Body of pancreas (tissue), 4 donors: Measurements from ENCODE around the gene TCP11L1. TPM values are rescaled to one million over a fixed set of nuclear protein-coding genes. Genes with fewer than 3 reads are reported as not detected.

Experiments used
- ATAC-seq: fragments of 150-250 bp; one replicate; pipeline ENCODE4 v1.9.1; 2016
- DNase-seq, 4 donors: peaks; one replicate each; pipeline ENCODE4 v3.0.0-alpha.2; 2019
- H3K27ac ChIP-seq, 4 donors: fragments of 200-600 bp; sonication (generic); 1 replicate in 3 of 4; 2 replicates in 1 of 4; pipeline versions ENCODE4 v1.5.1 to v1.6.1; 2016 to 2019; ENCODE audit warnings: mild to moderate bottlenecking in 1 of 4, mixed read lengths in 1 of 4, moderate library complexity in 1 of 4
- H3K27me3 ChIP-seq, 2 donors: fragments of 200-600 bp; sonication (generic); one replicate each; pipeline ENCODE4 v1.6.0; 2016; ENCODE audit warnings: mild to moderate bottlenecking in 1 of 2
- H3K36me3 ChIP-seq, 2 donors: fragments of 200-600 bp; sonication (generic); replicated peaks in 1 of 2; 2 replicates each; pipeline ENCODE4 v1.5.1; 2016; ENCODE audit warnings: low read depth in 2 of 2; ENCODE audit not compliant: insufficient read depth in 1 of 2
- H3K4me1 ChIP-seq: fragments of 200-600 bp; sonication (generic); one replicate; pipeline ENCODE4 v1.6.0; 2016
- H3K4me3 ChIP-seq, 2 donors: fragments of 200-600 bp; sonication (generic); 1 replicate in 1 of 2; 2 replicates in 1 of 2; pipeline ENCODE4 v1.5.1; 2016 to 2019
- H3K9me3 ChIP-seq, 3 donors: fragments of 200-600 bp; sonication (generic); 1 replicate in 2 of 3; 2 replicates in 1 of 3; pipeline ENCODE4 v1.5.1; 2016
- POLR2A ChIP-seq, 3 donors: fragments of 450-650 bp; IDR thresholded peaks; one replicate each; pipeline ENCODE4 v1.6.1; 2016; ENCODE audit warnings: antibody characterized with exemption in 3 of 3, mild to moderate bottlenecking in 2 of 3
- WGBS, 2 donors: methylation state at CpG; one replicate each; pipeline ENCODE4 v1.1.5; 2017; 5-methylcytosine and 5-hydroxymethylcytosine counted together
- intact Hi-C: fragments of 100-400 bp; cut with DNase I; formaldehyde crosslinking; loops from one replicate; pipeline ENCODE4 v1.15.1; 2023
- total RNA-seq, 2 donors: library from RNA; depleted of rRNA; stranded (reverse); fragments of >200 nt; gene quantifications; one replicate each; pipeline ENCODE4 v1.1.0, GENCODE V29; 2016
- TF ChIP-seq, protein P1 (sequence below), 7 experiments: fragments of 450-650 bp in 4 of 7; fragments of 200-600 bp in 3 of 7; sonication (generic) in 3 of 7; IDR thresholded peaks; one replicate each; pipeline ENCODE4 v1.5.1; 2016 to 2019; ENCODE audit warnings: antibody characterized with exemption in 7 of 7

TCP11L1 gene
- total RNA-seq, 2 donors from 2014 or later = 26.5 to 41.5 TPM

DNA sequence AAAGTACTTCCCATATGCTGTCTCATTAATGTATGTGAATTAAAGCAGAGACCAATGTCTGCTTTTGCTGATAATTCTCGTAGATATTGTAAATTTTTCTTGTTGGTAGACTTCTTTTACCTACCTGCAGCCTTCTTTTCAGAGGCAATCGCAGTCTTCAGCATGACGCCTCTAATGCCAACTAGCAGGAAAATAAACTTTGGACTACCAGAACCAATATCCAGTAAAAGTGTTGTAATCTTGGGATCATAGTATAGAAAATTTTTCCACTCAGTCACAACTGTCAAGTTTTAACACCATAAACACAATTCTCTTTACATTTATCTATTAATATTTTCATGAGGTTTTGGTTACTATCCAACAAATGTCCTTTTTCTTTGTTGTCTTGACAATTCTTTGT is 21.4 kb upstream of the TCP11L1 start:
- H3K27me3 ChIP-seq = no peaks in the 10 kb centered on the region
- no peak for TF ChIP-seq POLR2A (IDR thresholded peaks at IDR 0.05)
- TF ChIP-seq, protein P1, sequence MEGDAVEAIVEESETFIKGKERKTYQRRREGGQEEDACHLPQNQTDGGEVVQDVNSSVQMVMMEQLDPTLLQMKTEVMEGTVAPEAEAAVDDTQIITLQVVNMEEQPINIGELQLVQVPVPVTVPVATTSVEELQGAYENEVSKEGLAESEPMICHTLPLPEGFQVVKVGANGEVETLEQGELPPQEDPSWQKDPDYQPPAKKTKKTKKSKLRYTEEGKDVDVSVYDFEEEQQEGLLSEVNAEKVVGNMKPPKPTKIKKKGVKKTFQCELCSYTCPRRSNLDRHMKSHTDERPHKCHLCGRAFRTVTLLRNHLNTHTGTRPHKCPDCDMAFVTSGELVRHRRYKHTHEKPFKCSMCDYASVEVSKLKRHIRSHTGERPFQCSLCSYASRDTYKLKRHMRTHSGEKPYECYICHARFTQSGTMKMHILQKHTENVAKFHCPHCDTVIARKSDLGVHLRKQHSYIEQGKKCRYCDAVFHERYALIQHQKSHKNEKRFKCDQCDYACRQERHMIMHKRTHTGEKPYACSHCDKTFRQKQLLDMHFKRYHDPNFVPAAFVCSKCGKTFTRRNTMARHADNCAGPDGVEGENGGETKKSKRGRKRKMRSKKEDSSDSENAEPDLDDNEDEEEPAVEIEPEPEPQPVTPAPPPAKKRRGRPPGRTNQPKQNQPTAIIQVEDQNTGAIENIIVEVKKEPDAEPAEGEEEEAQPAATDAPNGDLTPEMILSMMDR (IDR thresholded peaks at IDR 0.05) = no peak
- WGBS, 2 donors = 33% methylated on average over 3 of the region's 3 CpGs
- H3K9me3 ChIP-seq = no peaks in the 10 kb centered on the region
- no peak for DNase-seq
- peak overlapping the region in 1 of 4 donors; percentile 33 for H3K27ac ChIP-seq
- intact Hi-C loops = no loop called here
- H3K36me3 ChIP-seq = no peaks in the 10 kb centered on the region
- no peak for ATAC-seq
- H3K4me1 ChIP-seq = peaks cover 31% of the 10 kb centered on the region
- H3K4me3 ChIP-seq = no peak overlapping the region

DNA sequence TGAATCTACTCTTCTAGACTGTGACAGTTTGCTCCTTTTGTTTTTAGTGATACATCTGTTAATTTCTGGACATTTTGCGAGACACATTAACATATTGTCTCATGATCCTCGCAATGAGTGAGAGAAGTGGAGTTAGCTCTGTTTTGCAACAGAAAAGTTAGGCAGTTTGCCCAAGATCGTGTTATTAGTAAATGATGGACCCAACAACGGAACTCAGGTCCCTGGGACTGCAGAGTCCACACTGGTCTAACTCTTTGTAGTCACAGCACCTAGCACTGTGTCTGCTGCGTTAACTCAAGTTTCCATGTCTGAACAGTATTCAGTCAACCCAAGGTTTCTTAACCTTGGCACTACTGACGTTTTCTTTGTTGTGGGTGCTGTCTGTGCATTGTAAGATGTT is 20.5 kb upstream of the TCP11L1 start:
- H3K36me3 ChIP-seq = no peaks in the 10 kb centered on the region
- WGBS, 2 donors = 74 to 75% methylated on average over 6 of the region's 6 CpGs
- intact Hi-C loops = no loop called here
- peaks cover 31% of the 10 kb centered on the region for H3K4me1 ChIP-seq
- TF ChIP-seq, protein P1 (IDR thresholded peaks at IDR 0.05) = no peak
- TF ChIP-seq POLR2A (IDR thresholded peaks at IDR 0.05) = no peak
- H3K9me3 ChIP-seq = no peaks in the 10 kb centered on the region
- no peak overlapping the region for H3K4me3 ChIP-seq
- ATAC-seq (no peak), DNase-seq (no peak)
- H3K27me3 ChIP-seq = no peaks in the 10 kb centered on the region
- no peak overlapping the region for H3K27ac ChIP-seq

DNA sequence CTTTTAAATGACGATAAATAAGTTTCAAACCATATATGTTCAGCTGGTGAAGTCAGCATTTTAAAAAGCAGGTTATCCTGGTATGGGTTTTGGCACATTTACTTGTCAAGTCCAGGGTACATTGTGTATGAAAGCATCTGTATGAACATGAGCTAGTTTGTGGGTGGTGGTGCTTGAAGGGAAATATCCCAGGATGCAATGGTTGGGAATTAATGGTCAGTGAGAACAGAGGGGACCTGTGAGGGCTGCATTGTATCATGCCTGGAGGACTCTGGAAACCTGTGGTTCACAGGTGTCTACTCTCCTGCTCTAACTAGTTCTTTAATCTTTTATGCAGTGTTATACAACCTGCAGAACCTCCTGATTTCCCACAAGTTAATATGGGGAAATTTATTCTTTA is 17.9 kb upstream of the TCP11L1 start:
- no peak overlapping the region for H3K27ac ChIP-seq
- intact Hi-C loops = no loop called here
- no peaks in the 10 kb centered on the region for H3K27me3 ChIP-seq
- no peaks in the 10 kb centered on the region for H3K36me3 ChIP-seq
- TF ChIP-seq, protein P1 (IDR thresholded peaks at IDR 0.05) = no peak
- no peak for TF ChIP-seq POLR2A (IDR thresholded peaks at IDR 0.05)
- H3K4me3 ChIP-seq = no peak overlapping the region
- WGBS, 2 donors = 50 to 58% methylated on average over 1 of the region's 1 CpG
- ATAC-seq (no peak), DNase-seq (no peak)
- no peaks in the 10 kb centered on the region for H3K9me3 ChIP-seq
- peaks cover 20% of the 10 kb centered on the region for H3K4me1 ChIP-seq

DNA sequence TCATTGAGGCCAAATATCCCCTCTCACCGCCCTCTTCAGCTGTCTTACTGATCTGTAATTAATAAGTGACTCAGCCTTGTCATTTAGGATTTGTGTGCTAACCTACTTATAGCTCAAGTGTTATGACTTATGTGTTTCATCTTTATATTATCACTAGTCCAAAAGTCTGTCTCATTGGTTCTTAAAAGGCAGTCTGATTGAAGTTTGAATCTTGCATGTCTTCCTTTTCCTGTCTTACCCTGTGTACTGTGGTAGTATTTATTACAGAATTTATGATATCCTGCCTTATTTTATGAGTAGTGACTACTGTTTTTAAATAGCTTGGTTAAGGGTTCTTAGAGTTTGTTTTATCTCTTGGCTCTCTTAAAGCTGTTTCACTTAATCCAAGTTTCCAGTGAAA is 17.4 kb upstream of the TCP11L1 start:
- ATAC-seq (no peak), DNase-seq (no peak)
- Histone ChIP-seq H3K36me3 (no peaks in the 10 kb centered on the region), H3K27me3 (no peaks in the 10 kb centered on the region), H3K4me1 (peaks cover 16% of the 10 kb centered on the region), H3K9me3 (no peaks in the 10 kb centered on the region), H3K4me3 (no peak overlapping the region), H3K27ac (no peak overlapping the region)
- 21 to 31% methylated on average over 1 of the region's 1 CpG for WGBS, 2 donors
- intact Hi-C loops = no loop called here
- TF ChIP-seq POLR2A (IDR thresholded peaks at IDR 0.05) = no peak
- TF ChIP-seq, protein P1 (IDR thresholded peaks at IDR 0.05) = no peak

DNA sequence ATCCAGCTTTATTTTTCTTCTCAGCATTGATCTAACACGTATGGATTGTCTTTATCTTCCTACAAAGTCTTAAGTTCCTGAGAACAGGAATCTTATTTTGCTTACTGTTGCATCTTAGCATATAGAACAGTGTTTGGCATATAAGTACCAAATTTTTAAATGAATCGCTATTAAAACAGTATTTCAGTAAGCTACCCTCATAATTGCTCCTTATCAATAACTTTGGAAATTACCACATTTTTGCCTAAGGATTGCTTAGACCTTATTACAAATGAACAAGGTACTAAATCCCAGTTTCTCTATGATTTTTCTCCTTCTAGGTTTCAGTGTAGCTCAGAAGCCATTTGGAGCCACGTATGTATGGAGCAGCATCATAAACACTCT is 14.0 kb upstream of the TCP11L1 start:
- intact Hi-C loops = no loop called here
- no peak for DNase-seq
- no peaks in the 10 kb centered on the region for H3K9me3 ChIP-seq
- TF ChIP-seq POLR2A (IDR thresholded peaks at IDR 0.05) = no peak
- TF ChIP-seq, protein P1 (IDR thresholded peaks at IDR 0.05) = no peak
- no peak overlapping the region for H3K4me3 ChIP-seq
- H3K4me1 ChIP-seq = peaks cover 11% of the 10 kb centered on the region
- no peak for ATAC-seq
- H3K27ac ChIP-seq = no peak overlapping the region
- 82% methylated on average over 3 of the region's 3 CpGs for WGBS, 2 donors
- no peaks in the 10 kb centered on the region for H3K36me3 ChIP-seq
- no peaks in the 10 kb centered on the region for H3K27me3 ChIP-seq
